Sigmoid colon (tissue), 4 donors: ENCODE data around the gene FBXW8.

Experiments used
- EP300 ChIP-seq, 4 donors: sonication (generic); formaldehyde crosslinking; IDR thresholded peaks; one replicate each; pipeline ENCODE4 v1.6.1; 2017; ENCODE audit warnings: antibody characterized with exemption in 4 of 4
- POLR2A ChIP-seq, 2 donors: fragments of 450-650 bp; IDR thresholded peaks; one replicate each; pipeline ENCODE4 v1.6.1; 2016; ENCODE audit warnings: antibody characterized with exemption in 2 of 2, mild to moderate bottlenecking in 2 of 2, moderate library complexity in 2 of 2
- POLR2AphosphoS5 ChIP-seq, 4 donors: sonication (generic); formaldehyde crosslinking; IDR thresholded peaks; one replicate each; pipeline ENCODE4 v1.6.1; 2017; ENCODE audit warnings: antibody characterized with exemption in 4 of 4
- TF ChIP-seq, protein P1 (sequence below), 4 experiments: fragments of 450-650 bp in 3 of 4; fragments of 200-600 bp in 1 of 4; IDR thresholded peaks; one replicate each; pipeline ENCODE4 v1.5.1; 2016 to 2019; ENCODE audit warnings: antibody characterized with exemption in 4 of 4, mild to moderate bottlenecking in 3 of 4, moderate library complexity in 2 of 4

- TF ChIP-seq, protein P1, sequence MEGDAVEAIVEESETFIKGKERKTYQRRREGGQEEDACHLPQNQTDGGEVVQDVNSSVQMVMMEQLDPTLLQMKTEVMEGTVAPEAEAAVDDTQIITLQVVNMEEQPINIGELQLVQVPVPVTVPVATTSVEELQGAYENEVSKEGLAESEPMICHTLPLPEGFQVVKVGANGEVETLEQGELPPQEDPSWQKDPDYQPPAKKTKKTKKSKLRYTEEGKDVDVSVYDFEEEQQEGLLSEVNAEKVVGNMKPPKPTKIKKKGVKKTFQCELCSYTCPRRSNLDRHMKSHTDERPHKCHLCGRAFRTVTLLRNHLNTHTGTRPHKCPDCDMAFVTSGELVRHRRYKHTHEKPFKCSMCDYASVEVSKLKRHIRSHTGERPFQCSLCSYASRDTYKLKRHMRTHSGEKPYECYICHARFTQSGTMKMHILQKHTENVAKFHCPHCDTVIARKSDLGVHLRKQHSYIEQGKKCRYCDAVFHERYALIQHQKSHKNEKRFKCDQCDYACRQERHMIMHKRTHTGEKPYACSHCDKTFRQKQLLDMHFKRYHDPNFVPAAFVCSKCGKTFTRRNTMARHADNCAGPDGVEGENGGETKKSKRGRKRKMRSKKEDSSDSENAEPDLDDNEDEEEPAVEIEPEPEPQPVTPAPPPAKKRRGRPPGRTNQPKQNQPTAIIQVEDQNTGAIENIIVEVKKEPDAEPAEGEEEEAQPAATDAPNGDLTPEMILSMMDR (IDR thresholded peaks at IDR 0.05), result no peak
- TF ChIP-seq POLR2A (IDR thresholded peaks at IDR 0.05) (no peak), POLR2AphosphoS5 (IDR thresholded peaks at IDR 0.05) (peak in 1 of 4 donors; percentile 28), EP300 (IDR thresholded peaks at IDR 0.05) (no peak)
Observed at GRCh38 chr12:116937640-116938039, 26.9 kb downstream of the FBXW8 start.
